Uterus (tissue), 4 donors: Measurements from ENCODE around the gene KNSTRN. TPM values are rescaled to one million over a fixed set of nuclear protein-coding genes. Genes with fewer than 3 reads are reported as not detected.

Source experiments
- DNase-seq, 2 donors: peaks; one replicate each; pipeline ENCODE4 v3.0.0-alpha.2; 2019 to 2020
- H3K27ac ChIP-seq, 2 donors: fragments of 200-600 bp; sonication (generic); 1 replicate in 1 of 2; 2 replicates in 1 of 2; pipeline ENCODE4 v1.5.1; 2016 to 2018
- H3K27me3 ChIP-seq, 2 donors: fragments of 200-600 bp; sonication (generic); one replicate each; pipeline ENCODE4 v1.5.1; 2018 to 2019; ENCODE audit warnings: control low read depth in 1 of 2
- H3K36me3 ChIP-seq, 2 donors: fragments of 200-600 bp; sonication (generic); one replicate each; pipeline ENCODE4 v1.5.1; 2019; ENCODE audit warnings: control low read depth in 1 of 2
- H3K4me1 ChIP-seq, 2 donors: fragments of 200-600 bp; sonication (generic); one replicate each; pipeline ENCODE4 v1.5.1; 2018 to 2019; ENCODE audit warnings: control low read depth in 1 of 2
- H3K4me3 ChIP-seq, 2 donors: fragments of 200-600 bp; sonication (generic); 1 replicate in 1 of 2; 2 replicates in 1 of 2; pipeline ENCODE4 v1.5.1; 2018 to 2019; ENCODE audit warnings: mild to moderate bottlenecking in 1 of 2
- H3K9me3 ChIP-seq, 2 donors: fragments of 200-600 bp; sonication (generic); one replicate each; pipeline ENCODE4 v1.5.1; 2019; ENCODE audit warnings: control low read depth in 1 of 2
- CTCF ChIP-seq, 4 experiments: fragments of 200-600 bp in 2 of 4; fragments of 450-650 bp in 2 of 4; sonication (generic) in 2 of 4; IDR thresholded peaks; one replicate each; pipeline ENCODE4 v1.5.1; 2016 to 2019; ENCODE audit warnings: antibody characterized with exemption in 4 of 4, mild to moderate bottlenecking in 2 of 4, moderate library complexity in 1 of 4
- POLR2A ChIP-seq, 2 donors: fragments of 450-650 bp; IDR thresholded peaks; one replicate each; pipeline ENCODE4 v1.6.1; 2016; ENCODE audit warnings: antibody characterized with exemption in 2 of 2, mild to moderate bottlenecking in 1 of 2, moderate library complexity in 1 of 2
- intact Hi-C: fragments of 100-400 bp; cut with DNase I; formaldehyde crosslinking; loops from one replicate; pipeline ENCODE4 v1.15.1; 2023; ENCODE audit warnings: low total_unique reads
- total RNA-seq, 4 donors: library from RNA; depleted of rRNA in 3 of 4; stranded (reverse); fragments of >200 nt in 3 of 4; gene quantifications; one replicate each; pipeline versions ENCODE4 v1.1.0 to v1.2.4, GENCODE V29; 2014 to 2023
- donor health status: DM: yes; HTN: yes; CAD: no.

The KNSTRN gene
- total RNA-seq, 4 donors from 2014 or later = 2.1 to 23.5 (median 9.7) TPM

GRCh38 chr15:40439960-40440742 is 57.6 kb downstream of the KNSTRN start:
- H3K27ac ChIP-seq = peak overlapping the region; percentile 55 to 78
- peak overlapping the region; percentile 56 to 99 for H3K4me3 ChIP-seq
- no peaks in the 10 kb centered on the region for H3K27me3 ChIP-seq
- intact Hi-C loops = no loop called here
- H3K9me3 ChIP-seq = no peaks in the 10 kb centered on the region
- H3K4me1 ChIP-seq = peaks cover 0 to 11% of the 10 kb centered on the region in 2 donors
- TF ChIP-seq CTCF (IDR thresholded peaks at IDR 0.05) (peak in 1 of 4 experiments; percentile 28), POLR2A (IDR thresholded peaks at IDR 0.05) (no peak)
- no peaks in the 10 kb centered on the region for H3K36me3 ChIP-seq
- DNase-seq = peak; percentile 48 to 57

GRCh38 chr15:40440743-40441564 is 58.4 kb downstream of the KNSTRN start, which contains the start of gene BAHD1:
Gene BAHD1 (plus strand): TSS chr15:40440953. CDS start chr15:40458465, 17,512 bp downstream.
- Histone ChIP-seq H3K9me3 (no peaks in the 10 kb centered on the region), H3K36me3 (no peaks in the 10 kb centered on the region), H3K4me1 (peaks cover 0 to 10% of the 10 kb centered on the region in 2 donors), H3K4me3 (peak within 1 kb of the TSS; percentile 56 to 99), H3K27ac (peak within 1 kb of the TSS; percentile 71 to 78), H3K27me3 (no peaks in the 10 kb centered on the region)
- TF ChIP-seq POLR2A (IDR thresholded peaks at IDR 0.05) (no peak), CTCF (IDR thresholded peaks at IDR 0.05) (no peak)
- intact Hi-C loops = no loop called here
- peak; percentile 96 to 97 for DNase-seq

GRCh38 chr15:40441565-40442531 is 59.3 kb downstream of the KNSTRN start:
- TF ChIP-seq CTCF (IDR thresholded peaks at IDR 0.05) (peak in 1 of 4 experiments; percentile 6), POLR2A (IDR thresholded peaks at IDR 0.05) (no peak)
- intact Hi-C loops = no loop called here
- H3K27me3 ChIP-seq = no peaks in the 10 kb centered on the region
- H3K9me3 ChIP-seq = no peaks in the 10 kb centered on the region
- H3K36me3 ChIP-seq = no peaks in the 10 kb centered on the region
- DNase-seq = peak in 1 of 2 donors; percentile 28
- H3K27ac ChIP-seq = peak overlapping the region; percentile 24 to 78
- H3K4me1 ChIP-seq = peaks cover 0 to 1% of the 10 kb centered on the region in 2 donors
- peak overlapping the region; percentile 56 to 99 for H3K4me3 ChIP-seq

GRCh38 chr15:40443255-40443654 is 60.7 kb downstream of the KNSTRN start:
- TF ChIP-seq CTCF (IDR thresholded peaks at IDR 0.05) = no peak
- no peak for TF ChIP-seq POLR2A (IDR thresholded peaks at IDR 0.05)
- no peaks in the 10 kb centered on the region for H3K4me1 ChIP-seq
- no peak overlapping the region for H3K4me3 ChIP-seq

More at GRCh38 chr15:40443255-40443654, 60.7 kb downstream of the KNSTRN start:
- DNase-seq = no peak
- intact Hi-C loops = no loop called here
- no peaks in the 10 kb centered on the region for H3K36me3 ChIP-seq
- H3K27ac ChIP-seq = no peak overlapping the region
- no peaks in the 10 kb centered on the region for H3K9me3 ChIP-seq
- no peaks in the 10 kb centered on the region for H3K27me3 ChIP-seq
